ENCODE measurements around the gene LRRTM4. TPM values are rescaled to one million over a fixed set of nuclear protein-coding genes. Genes with fewer than 3 reads are reported as not detected.
"Not testable (repeated sequence)": the region's sequence is repeated elsewhere in the genome, so short reads cannot be mapped to it uniquely, and the experiment has no call there.

Gene LRRTM4
- total RNA-seq, 1 experiment from 2014 or later: 0.23 TPM

- ChIA-PET CTCF (no interaction called here), POLR2A (no interaction called here)
- no peaks in the 10 kb centered on the region for H3K27me3 ChIP-seq (ENCODE audit: control insufficient read depth, insufficient read depth, low read length)
- H3K9me3 ChIP-seq (ENCODE audit: control insufficient read depth, insufficient read depth, low read depth, low read length): no peaks in the 10 kb centered on the region
- no peak for DNase-seq (ENCODE audit: low read depth, low spot score)
- ATAC-seq: no peak
- no peaks in the 10 kb centered on the region for H3K36me3 ChIP-seq (ENCODE audit: control insufficient read depth, insufficient read depth, low read length)
- H3K4me3 ChIP-seq (ENCODE audit: low read depth in 2 of 2, low read length in 2 of 2): no peak overlapping the region
- H3K4me1 ChIP-seq (ENCODE audit: control insufficient read depth, insufficient read depth, low read length): no peaks in the 10 kb centered on the region
- TF ChIP-seq REST (IDR thresholded peaks at IDR 0.05; ENCODE audit: insufficient read depth in 1 of 2, low read depth in 2 of 2, low read length in 1 of 2) (no peak), POLR2AphosphoS5 (IDR thresholded peaks at IDR 0.05; ENCODE audit: low read depth, low read length) (no peak)
- no peak overlapping the region for H3K27ac ChIP-seq (ENCODE audit: low read length)
- in situ Hi-C loops (cut with HindIII; ENCODE audit: low pct_unique_long_range_greater_than_20kb, low sequenced_read_pairs): no loop called here
- BruUV-seq (replicated peaks): no TSS peak
- intact Hi-C loops (cut with micrococcal nuclease; ENCODE audit: unreplicated experiment): no loop called here
Observed at GRCh38 chr2:76700894-76701293, 821.3 kb downstream of the LRRTM4 start.

GRCh38 chr2:76697998-76698713, 824.0 kb downstream of the LRRTM4 start:
- POLR2A ChIA-PET; CTCF ChIA-PET; intact Hi-C loops (cut with micrococcal nuclease; ENCODE audit: unreplicated experiment); DNase-seq (ENCODE audit: low read depth, low spot score); H3K9me3 ChIP-seq (ENCODE audit: control insufficient read depth, insufficient read depth, low read depth, low read length); H3K36me3 ChIP-seq (ENCODE audit: control insufficient read depth, insufficient read depth, low read length); ATAC-seq; BruUV-seq (replicated peaks); H3K4me3 ChIP-seq (ENCODE audit: low read depth in 2 of 2, low read length in 2 of 2); H3K27me3 ChIP-seq (ENCODE audit: control insufficient read depth, insufficient read depth, low read length); in situ Hi-C loops (cut with HindIII; ENCODE audit: low pct_unique_long_range_greater_than_20kb, low sequenced_read_pairs); H3K4me1 ChIP-seq (ENCODE audit: control insufficient read depth, insufficient read depth, low read length); H3K27ac ChIP-seq (ENCODE audit: low read length): not testable (repeated sequence)
